ENCODE data around the gene GNAQ. TPM values are rescaled to one million over a fixed set of nuclear protein-coding genes. Genes with fewer than 3 reads are reported as not detected.

The GNAQ gene
- total RNA-seq, 1 donor from 2014 or later = 64.9 TPM

DNA sequence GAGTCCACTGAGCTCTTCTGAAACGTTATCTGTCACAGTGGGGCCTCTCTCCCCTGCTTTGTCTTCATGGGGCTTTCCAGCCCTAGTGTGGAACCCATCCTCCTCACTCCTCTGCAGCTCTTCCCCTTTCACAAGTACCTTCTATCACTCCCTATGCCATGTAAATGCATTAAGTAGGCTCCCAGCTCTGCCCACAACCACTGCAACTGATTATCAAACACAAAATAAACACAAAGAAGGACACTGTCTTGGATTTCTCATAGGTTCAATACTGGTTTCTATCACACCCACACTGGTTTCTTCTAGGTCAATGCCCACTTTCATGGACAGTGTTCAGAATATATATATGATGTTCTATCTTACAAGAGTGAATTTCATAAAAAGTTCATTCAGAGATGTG lies 139.4 kb downstream of the GNAQ start:
- Mint-ChIP-seq H3K36me3 (ENCODE audit: insufficient read depth) (peaks cover 2% of the 10 kb centered on the region), H3K4me3 (ENCODE audit: low read depth) (no peak overlapping the region), H3K9me3 (ENCODE audit: low read depth) (no peaks in the 10 kb centered on the region), H3K4me1 (ENCODE audit: low read depth) (peaks cover 9% of the 10 kb centered on the region), H3K27ac (peak overlapping the region; percentile 53), H3K27me3 (no peaks in the 10 kb centered on the region)
- TF ChIP-seq, protein P1, sequence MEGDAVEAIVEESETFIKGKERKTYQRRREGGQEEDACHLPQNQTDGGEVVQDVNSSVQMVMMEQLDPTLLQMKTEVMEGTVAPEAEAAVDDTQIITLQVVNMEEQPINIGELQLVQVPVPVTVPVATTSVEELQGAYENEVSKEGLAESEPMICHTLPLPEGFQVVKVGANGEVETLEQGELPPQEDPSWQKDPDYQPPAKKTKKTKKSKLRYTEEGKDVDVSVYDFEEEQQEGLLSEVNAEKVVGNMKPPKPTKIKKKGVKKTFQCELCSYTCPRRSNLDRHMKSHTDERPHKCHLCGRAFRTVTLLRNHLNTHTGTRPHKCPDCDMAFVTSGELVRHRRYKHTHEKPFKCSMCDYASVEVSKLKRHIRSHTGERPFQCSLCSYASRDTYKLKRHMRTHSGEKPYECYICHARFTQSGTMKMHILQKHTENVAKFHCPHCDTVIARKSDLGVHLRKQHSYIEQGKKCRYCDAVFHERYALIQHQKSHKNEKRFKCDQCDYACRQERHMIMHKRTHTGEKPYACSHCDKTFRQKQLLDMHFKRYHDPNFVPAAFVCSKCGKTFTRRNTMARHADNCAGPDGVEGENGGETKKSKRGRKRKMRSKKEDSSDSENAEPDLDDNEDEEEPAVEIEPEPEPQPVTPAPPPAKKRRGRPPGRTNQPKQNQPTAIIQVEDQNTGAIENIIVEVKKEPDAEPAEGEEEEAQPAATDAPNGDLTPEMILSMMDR (IDR thresholded peaks at IDR 0.05; ENCODE audit: unreplicated experiment) = no peak
- DNase-seq (ENCODE audit: low spot score, unreplicated experiment) = no peak

DNA sequence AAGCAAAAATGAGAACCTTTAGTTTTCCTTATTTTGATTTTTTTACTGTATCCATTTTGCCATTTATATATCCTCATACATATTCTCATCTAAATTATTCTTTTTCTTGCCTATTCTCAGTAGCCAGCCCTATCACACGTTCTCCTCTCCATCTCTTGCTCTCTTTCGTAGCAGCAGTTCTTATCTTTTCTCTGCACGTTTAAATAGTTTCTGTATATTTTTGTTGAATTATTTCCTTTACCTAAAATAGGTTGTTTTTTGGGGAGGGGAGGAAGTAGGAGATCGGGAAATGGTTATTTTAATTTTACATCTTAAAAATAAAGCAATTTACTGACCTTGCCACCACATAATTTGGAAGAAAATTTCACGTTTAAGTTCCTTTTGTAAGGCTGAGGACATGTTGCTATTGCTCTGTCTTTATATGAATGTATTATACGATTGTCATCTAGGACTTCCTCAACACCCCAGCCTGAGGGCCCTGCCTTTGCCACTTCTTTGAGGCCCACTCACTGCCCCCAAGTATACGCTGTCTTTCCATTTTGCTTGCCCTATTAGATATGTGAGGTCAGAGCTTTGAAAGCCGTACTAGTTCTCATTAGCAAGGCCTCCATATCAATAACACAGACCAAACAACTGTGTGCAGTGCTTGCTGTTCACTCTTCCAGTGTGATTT lies 140.3 kb downstream of the GNAQ start:
- Mint-ChIP-seq H3K4me1 (ENCODE audit: low read depth) (peaks cover 9% of the 10 kb centered on the region), H3K9me3 (ENCODE audit: low read depth) (no peaks in the 10 kb centered on the region), H3K27me3 (no peaks in the 10 kb centered on the region), H3K4me3 (ENCODE audit: low read depth) (no peak overlapping the region), H3K36me3 (ENCODE audit: insufficient read depth) (peaks cover 2% of the 10 kb centered on the region), H3K27ac (no peak overlapping the region)
- TF ChIP-seq, protein P1 (IDR thresholded peaks at IDR 0.05; ENCODE audit: unreplicated experiment) = no peak
- DNase-seq (ENCODE audit: low spot score, unreplicated experiment) = no peak

DNA sequence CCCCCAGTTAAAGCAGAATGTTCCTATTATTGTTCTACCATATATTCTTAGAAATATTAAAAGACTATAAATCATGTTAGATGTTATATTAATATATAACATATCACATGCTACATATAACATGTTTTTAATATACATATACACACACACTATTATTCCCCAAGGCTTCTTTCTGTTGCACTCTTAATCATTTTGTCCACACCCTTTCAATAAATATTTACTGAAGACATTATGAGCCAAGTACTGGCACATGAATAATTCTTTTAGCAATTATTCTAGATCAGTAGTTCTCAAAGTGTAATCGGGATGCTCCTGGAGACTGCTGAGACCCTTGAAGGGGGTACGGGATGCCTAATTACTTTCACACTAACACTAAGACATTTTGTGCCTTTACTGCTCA lies 143.9 kb downstream of the GNAQ start:
- no peak overlapping the region for H3K4me3 Mint-ChIP-seq (ENCODE audit: low read depth)
- no peaks in the 10 kb centered on the region for H3K27me3 Mint-ChIP-seq
- H3K27ac Mint-ChIP-seq = no peak overlapping the region
- TF ChIP-seq, protein P1 (IDR thresholded peaks at IDR 0.05; ENCODE audit: unreplicated experiment) = no peak
- H3K9me3 Mint-ChIP-seq (ENCODE audit: low read depth) = no peaks in the 10 kb centered on the region
- no peaks in the 10 kb centered on the region for H3K36me3 Mint-ChIP-seq (ENCODE audit: insufficient read depth)
- no peak for DNase-seq (ENCODE audit: low spot score, unreplicated experiment)
- H3K4me1 Mint-ChIP-seq (ENCODE audit: low read depth) = peaks cover 24% of the 10 kb centered on the region

DNA sequence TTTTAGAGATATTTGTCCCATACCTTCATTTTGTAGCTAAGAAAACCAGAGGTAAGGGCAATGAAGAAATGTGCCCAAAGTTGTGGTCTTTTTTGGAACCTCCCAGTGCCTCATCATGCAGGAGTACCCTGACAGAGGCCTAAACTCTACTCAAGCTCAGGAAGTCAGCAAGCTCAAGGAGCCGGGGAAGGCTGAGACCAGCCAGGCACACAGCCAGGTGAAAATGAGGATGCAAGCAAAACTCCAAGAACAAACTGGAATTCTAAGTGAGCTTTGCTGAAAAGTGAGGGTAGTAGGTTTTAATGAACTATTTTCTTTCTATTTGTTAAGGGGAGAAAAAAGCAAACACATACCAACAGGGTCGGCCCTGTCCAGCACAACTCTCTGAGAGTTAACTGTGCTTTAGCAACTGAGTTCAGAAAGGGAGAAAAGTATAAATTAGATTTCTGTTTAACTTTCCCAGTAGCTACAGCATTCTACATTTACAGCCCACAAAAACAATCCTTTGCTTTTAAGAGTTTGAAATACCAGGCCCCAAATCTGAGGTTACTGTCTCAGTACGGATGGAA lies 146.4 kb downstream of the GNAQ start:
- H3K9me3 Mint-ChIP-seq (ENCODE audit: low read depth) = no peaks in the 10 kb centered on the region
- TF ChIP-seq, protein P1 (IDR thresholded peaks at IDR 0.05; ENCODE audit: unreplicated experiment) = no peak
- peak overlapping the region; percentile 73 for H3K27ac Mint-ChIP-seq
- no peaks in the 10 kb centered on the region for H3K36me3 Mint-ChIP-seq (ENCODE audit: insufficient read depth)
- H3K4me3 Mint-ChIP-seq (ENCODE audit: low read depth) = no peak overlapping the region
- DNase-seq (ENCODE audit: low spot score, unreplicated experiment) = no peak
- peaks cover 31% of the 10 kb centered on the region for H3K4me1 Mint-ChIP-seq (ENCODE audit: low read depth)
- no peaks in the 10 kb centered on the region for H3K27me3 Mint-ChIP-seq

DNA sequence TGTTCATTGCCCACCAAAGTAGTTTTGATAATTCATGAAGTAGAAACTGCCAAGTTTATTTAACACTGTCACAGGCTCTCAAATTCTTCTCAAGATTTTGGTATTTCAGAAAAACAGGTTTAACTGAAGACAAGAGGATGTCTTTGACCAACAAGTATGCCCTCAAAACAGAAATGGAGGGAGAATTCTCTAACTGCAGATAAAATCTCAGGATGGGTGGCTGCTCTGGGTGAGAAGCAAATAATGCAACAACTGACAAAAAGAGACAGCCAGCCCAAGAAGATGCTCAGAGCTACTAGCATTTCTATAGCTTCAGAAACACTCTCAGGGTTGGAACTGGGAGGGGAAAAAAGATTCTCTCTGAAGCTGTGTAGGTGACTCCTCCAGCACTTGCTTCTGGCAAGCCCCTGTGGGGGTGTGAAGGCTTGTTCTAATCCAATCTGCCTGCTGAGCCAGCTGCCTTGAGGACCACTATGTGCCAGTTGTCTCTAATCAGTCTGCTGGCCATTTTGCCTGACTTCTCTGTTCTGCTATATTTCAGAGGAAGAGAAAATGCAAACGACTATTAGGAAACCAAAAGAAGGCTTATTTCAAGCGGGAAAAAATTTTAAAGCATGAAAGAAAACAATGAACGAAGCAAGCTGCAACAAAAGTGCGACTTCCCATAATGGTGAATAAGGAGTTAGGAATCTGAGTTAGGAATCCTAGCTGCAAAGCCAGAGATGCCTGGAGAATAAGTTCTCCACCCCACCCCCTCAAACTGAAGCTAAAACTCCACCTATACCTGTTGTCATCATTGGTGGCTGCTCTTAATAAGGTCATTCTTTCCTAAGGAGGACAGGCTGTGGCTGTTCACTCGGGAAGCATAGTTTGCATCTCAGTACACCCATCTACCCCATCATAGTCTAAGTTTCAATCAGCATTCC lies 147.5 kb downstream of the GNAQ start:
- peaks cover 37% of the 10 kb centered on the region for H3K4me1 Mint-ChIP-seq (ENCODE audit: low read depth)
- TF ChIP-seq, protein P1 (IDR thresholded peaks at IDR 0.05; ENCODE audit: unreplicated experiment) = no peak
- no peak overlapping the region for H3K4me3 Mint-ChIP-seq (ENCODE audit: low read depth)
- H3K27ac Mint-ChIP-seq = no peak overlapping the region
- no peaks in the 10 kb centered on the region for H3K9me3 Mint-ChIP-seq (ENCODE audit: low read depth)
- DNase-seq (ENCODE audit: low spot score, unreplicated experiment) = no peak
- H3K36me3 Mint-ChIP-seq (ENCODE audit: insufficient read depth) = no peaks in the 10 kb centered on the region
- H3K27me3 Mint-ChIP-seq = no peaks in the 10 kb centered on the region

Measured in progenitor cell of endocrine pancreas (in vitro differentiated cells).